ENCODE data around the gene SLC35F6.

- TF ChIP-seq CTCF (IDR thresholded peaks at IDR 0.05; ENCODE audit: insufficient read depth, low read length, poor library complexity, severe bottlenecking) (no peak), EZH2phosphoT487 (conservative IDR thresholded peaks at IDR 0.05; ENCODE audit: low read length) (no peak)
Observed at GRCh38 chr2:26784570-26785234, 20.6 kb downstream of the SLC35F6 start.

Measured in SU-DHL-6 (cell line).